CD4-positive, alpha-beta T cell treated with Interleukin-10 for 1 hour (primary cell): ENCODE measurements around the gene TAB2.
"Not testable (repeated sequence)": the region's sequence is repeated elsewhere in the genome, so short reads cannot be mapped to it uniquely, and the experiment has no call there.

Source experiments
- DNase-seq: peaks from one replicate; pipeline ENCODE4 v3.0.0-alpha.2; 2020

The TAB2 gene

GRCh38 chr6:149422581-149422980, 105.1 kb downstream of the TAB2 start:
- DNase-seq, result no peak

GRCh38 chr6:149423964-149424440, 106.5 kb downstream of the TAB2 start:
- DNase-seq, result no peak

- no peak for DNase-seq
Observed at GRCh38 chr6:149425224-149425623, 107.7 kb downstream of the TAB2 start.

- no peak for DNase-seq
Observed at GRCh38 chr6:149425754-149426153, 108.2 kb downstream of the TAB2 start.

- no peak for DNase-seq
Observed at GRCh38 chr6:149428606-149429005, 111.1 kb downstream of the TAB2 start.

- DNase-seq, result no peak
Observed at GRCh38 chr6:149429427-149430360, 112.2 kb downstream of the TAB2 start.

GRCh38 chr6:149431905-149432775, 114.6 kb downstream of the TAB2 start:
- DNase-seq, result peak; percentile 89

GRCh38 chr6:149433405-149433804, 115.9 kb downstream of the TAB2 start:
- no peak for DNase-seq

- DNase-seq, result no peak
Observed at GRCh38 chr6:149433881-149434280, 116.4 kb downstream of the TAB2 start.

- DNase-seq, result no peak
Observed at GRCh38 chr6:149435919-149436586, 118.5 kb downstream of the TAB2 start.

- no peak for DNase-seq
Observed at GRCh38 chr6:149436647-149437046, 119.1 kb downstream of the TAB2 start.

- no peak for DNase-seq
Observed at GRCh38 chr6:149437212-149437611, 119.7 kb downstream of the TAB2 start.

- DNase-seq, result no peak
Observed at GRCh38 chr6:149438855-149439254, 121.3 kb downstream of the TAB2 start.

GRCh38 chr6:149439626-149440025, 122.1 kb downstream of the TAB2 start:
- DNase-seq, result no peak

GRCh38 chr6:149440735-149441671, 123.5 kb downstream of the TAB2 start:
- DNase-seq, result no peak

- no peak for DNase-seq
Observed at GRCh38 chr6:149441740-149442139, 124.2 kb downstream of the TAB2 start.

- DNase-seq, result no peak
Observed at GRCh38 chr6:149443411-149444181, 126.1 kb downstream of the TAB2 start.

GRCh38 chr6:149444360-149445094, 127.0 kb downstream of the TAB2 start:
- not testable (repeated sequence) for DNase-seq

GRCh38 chr6:149445095-149445466, 127.6 kb downstream of the TAB2 start:
- no peak for DNase-seq

- DNase-seq, result no peak
Observed at GRCh38 chr6:149445573-149445972, 128.1 kb downstream of the TAB2 start.
